Embryonic facial prominence (tissue), 1 donor: ENCODE measurements around the gene POLN.
"Not testable (repeated sequence)": the region's sequence is repeated elsewhere in the genome, so short reads cannot be mapped to it uniquely, and the experiment has no call there.

ENCODE experiments used
- DNase-seq: peaks from one replicate; pipeline ENCODE4 v3.0.0-alpha.2; 2016; ENCODE audit errors: extremely low spot score

POLN gene

DNA sequence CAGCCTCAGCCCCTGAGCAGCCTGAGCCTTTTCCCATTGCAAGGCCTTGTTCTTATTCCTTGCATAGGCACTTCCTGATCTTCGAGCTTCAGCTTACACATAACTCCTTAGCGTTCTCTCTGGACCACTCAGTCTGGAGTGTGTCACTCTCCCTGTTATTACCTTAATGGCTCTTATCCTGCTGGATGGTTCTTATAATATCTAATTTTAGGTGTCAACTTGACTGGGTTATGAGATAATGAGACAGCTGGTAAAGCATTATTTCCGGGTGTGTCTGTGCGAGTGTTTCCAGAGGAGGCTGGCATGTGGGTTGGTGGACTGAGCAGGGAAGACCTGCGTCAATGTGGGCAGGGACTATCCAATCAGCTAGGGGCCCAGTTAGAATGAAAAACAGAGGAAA is 75.7 kb downstream of the POLN start:
- no peak for DNase-seq

GRCh38 chr4:2165391-2165790 is 76.5 kb downstream of the POLN start:
- no peak for DNase-seq

DNA sequence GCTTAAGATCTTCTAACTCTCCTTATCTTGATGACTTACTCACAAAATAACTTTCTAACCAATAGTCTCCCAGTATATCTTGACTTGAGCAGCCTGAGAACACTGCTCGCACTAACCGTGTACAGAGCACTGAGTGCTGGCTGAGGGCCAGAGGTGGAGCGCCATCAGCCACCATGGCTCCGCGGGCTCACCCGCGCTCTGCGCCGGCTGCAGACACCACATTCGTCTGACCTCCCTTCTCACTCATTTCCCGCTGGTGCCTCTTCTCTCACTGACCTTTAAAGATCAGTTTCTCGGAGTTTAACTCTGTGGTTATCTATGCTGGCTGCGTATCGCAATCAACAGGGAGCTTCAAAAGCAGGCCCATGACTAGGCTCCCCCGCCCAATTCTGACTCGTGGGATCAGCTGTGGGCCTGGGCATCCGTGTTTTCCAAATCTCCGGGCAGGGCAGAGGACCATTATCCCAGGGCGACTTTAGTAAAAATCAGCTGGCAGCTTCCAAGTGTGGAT is 78.6 kb downstream of the POLN start:
- no peak for DNase-seq

DNA sequence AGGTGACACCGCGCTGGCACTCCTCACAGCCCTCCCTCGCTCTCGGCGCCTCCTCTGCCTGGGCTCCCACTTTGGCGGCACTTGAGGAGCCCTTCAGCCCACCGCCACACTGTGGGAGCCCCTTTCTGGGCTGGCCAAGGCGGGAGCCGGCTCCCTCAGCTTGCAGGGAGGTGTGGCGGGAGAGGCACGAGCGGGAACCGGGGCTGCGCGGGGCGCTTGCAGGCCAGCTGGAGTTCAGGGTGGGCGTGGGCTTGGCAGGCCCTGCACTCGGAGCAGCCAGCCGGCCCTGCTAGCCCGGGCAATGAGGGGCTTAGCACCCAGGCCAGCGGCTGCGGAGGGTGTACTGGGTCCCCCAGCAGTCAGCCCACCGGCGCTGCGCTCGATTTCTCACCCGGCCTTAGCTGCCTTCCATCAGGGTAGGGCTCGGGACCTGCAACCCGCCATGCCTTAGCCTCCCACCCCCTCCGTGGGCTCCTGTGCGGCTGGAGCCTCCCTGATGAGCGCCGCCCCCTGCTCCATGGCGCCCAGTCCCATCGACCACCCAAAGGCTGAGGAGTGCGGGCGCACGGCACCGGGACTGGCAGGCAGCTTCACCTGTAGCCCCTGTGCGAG is 80.7 kb downstream of the POLN start:
- DNase-seq = not testable (repeated sequence)

GRCh38 chr4:2159931-2160330 is 82.0 kb downstream of the POLN start:
- DNase-seq = no peak

DNA sequence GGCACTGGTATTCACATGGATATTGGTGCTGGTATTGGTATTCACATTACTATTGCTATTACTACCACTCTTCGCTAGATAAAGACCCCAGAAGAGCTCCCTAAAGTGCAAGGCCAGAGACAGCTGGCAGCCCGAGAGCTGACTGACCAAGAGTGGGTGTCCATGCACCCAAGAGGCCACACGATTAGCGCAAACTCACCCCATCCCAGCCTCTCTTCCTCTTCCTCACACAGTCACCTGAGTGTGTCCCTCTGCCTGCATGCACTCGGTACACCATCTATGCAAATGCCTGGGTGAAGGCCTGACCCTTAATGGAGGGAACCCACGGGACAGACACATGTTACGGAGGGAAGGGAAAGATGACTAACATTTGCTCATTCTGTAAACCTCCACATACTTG is 86.7 kb downstream of the POLN start:
- no peak for DNase-seq

DNA sequence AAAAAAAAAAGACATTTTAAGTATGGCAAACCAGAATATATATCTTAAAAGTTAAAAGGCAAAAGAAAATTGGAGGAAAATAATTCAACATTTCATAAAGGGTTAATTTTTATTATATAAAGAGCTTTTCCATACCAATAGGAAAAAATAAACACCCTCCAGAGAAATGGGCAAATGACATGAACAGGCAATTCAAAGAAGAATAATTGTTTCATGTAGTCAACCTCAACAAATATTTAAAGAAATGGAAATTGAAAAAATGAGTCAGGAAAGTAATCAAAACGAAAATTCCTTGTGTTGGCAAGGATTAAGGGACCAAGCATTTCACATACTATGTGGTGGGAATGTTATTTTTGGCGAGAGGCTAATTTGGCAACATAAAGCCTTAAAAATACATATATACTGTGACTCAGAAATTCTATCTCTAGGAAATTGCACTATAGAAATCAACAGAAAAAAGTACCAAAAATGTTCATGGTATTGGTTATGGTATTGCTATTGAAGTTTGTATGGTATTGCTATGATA is 87.6 kb downstream of the POLN start:
- DNase-seq = no peak

DNA sequence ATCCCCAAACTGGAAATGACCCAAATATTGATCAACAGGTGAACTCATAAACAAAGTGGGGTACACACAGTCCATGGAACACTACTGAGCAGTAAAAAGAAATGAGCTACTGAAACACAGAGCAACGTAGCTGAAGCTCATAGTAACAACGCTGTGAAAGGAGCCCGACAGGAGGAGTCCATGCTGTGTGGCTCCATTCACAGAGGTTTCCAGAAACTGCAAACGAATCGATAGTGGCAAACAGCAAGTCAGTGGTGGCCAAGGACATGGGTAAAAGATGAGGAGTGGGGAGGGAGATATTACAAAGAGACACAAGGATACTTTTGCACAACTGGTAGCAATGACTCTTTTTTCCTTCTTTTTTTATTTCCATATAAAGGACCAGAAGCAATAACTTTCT is 90.4 kb downstream of the POLN start:
- no peak for DNase-seq

GRCh38 chr4:2150076-2150475 is 91.8 kb downstream of the POLN start:
- no peak for DNase-seq

DNA sequence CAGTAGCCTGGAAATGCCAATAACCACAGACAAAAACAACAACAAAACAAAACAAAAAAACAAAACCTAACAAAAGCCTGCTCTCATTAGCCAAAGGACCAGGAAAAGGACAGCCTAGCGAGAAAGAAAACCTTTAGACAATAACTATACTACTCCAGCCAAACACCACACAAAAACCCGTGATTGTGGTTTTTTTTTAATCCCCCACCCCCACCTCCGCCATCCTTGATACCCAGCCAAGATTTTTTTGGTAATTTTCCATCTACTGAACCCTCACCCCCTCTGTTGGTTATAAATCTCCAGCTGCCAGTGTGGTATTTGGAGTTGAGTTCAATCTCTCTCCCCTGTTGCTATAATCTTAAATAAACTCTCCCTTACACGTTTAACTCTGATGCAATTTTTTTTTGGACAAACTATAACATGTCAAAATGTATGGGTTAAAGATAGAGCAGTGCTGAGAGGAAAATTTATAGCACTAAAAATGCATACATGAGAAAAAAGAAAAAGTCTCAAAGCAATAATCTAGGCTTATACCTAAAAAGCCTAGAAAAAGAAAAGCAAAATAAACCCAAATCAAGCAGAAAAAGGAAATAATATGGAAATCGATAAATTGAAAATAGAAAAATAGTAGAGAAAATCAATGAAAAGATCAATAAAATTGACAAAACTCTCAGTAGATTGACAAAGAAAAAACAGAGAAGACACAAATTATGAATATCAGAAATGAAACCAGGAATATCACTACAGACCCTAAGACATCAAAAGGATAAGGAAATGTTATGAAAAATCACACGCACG is 99.1 kb downstream of the POLN start:
- DNase-seq = no peak

- no peak for DNase-seq
Measured at GRCh38 chr4:2141762-2142451, 100.0 kb downstream of the POLN start.

DNA sequence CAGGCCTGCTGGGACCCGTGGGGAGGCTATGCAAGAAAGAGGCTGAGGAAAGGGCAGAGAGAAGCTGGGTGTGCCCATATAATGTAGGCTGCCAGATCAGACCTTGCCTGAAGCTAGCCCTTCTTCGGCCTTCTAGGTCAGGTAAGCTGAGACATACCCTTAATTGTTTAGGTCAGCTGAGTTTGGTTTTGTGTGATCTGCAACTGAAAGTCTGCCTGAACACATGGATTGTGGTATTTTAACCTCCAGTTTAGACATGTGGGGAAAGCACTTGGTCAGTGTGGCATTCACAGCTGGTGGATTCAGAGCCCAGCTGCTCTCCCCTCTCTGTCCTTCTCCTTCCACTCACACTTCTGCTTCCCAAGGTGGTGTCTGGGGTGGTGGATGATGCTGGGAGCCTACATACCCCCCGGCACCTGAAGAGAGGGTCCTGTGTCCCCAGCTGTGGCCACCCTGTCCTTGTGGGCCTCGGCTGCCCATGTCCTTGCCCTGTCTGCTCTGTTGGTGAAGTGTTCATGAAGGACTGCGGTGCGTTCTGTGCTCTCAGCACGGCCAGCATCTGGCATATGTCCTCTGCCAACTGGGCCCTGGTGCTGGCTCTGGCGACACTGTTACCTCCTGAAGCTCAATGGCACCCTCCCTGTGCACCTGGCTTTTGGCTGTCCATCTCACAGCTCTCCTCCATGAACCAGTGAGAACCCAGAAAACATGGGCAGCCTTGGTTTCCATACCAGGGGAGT is 100.7 kb downstream of the POLN start:
- no peak for DNase-seq

DNA sequence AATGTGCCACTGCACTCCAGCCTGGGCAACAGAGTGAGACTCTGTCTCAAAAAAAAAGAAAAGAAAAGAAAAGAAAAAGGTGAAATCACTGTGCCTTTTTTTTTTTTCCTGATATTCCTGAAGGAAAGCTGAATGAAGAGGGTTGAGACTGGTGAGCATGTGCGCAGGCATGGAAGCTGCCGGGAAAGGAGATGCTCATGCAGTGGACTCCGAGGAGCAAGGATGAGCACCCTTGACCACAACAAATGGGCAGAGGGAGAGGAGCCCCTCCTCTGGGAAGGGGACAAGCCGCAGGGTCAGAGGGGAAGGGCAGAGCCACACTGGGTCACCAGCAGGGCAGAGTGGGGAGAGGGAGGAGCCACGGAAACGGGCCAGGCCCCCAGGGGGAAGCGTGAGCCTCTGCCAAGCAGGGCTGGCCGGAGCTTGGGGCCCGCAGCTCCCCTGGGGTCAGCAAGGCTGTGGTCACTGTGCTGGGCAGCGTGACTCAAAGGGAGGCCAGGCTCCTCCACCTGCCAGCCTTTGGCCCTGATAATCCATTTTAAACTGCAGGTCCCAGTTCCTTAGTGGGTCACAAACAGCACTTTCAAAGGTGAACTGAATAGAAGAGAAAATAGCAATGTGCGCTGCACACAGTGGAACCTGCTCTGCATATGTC is 102.9 kb downstream of the POLN start:
- no peak for DNase-seq

GRCh38 chr4:2136726-2137125 is 105.2 kb downstream of the POLN start:
- DNase-seq = no peak

DNA sequence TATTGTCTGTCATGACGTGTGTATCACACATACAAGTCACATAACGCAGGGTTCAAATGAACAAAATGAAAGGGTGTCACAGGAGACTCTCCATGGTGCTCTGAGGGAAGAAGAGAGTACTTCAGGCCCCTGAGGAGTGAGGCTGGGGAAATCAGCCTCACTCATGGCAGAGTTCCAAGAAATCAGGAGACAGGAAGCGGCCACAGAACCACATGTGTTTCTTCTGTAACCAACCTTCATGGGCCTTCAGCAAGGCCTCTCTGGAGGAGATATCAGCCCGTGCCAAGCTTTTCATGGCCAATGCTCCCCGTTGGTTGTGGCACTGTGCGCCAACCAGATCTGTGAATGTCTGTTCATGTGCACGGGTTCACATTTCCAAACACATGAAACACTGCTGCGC is 106.8 kb downstream of the POLN start:
- no peak for DNase-seq

DNA sequence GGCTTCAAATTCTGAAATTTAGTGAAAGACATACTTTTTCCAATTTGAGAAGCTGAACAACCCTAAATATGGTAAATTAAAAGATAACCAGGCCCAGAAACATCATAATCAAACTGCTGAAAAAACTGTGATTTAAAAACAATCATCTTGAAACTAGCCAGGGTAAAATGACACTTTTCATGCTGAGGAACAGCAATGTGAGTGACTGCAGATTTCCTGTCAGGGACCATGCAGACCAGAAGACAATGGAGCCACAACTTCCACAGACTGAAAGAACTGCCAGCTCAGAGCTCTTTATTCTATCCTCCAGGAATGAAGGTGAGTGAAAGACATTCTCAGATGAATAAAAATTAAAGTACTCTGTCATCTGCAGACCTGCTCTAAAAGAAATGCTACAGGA is 109.5 kb downstream of the POLN start:
- no peak for DNase-seq

DNA sequence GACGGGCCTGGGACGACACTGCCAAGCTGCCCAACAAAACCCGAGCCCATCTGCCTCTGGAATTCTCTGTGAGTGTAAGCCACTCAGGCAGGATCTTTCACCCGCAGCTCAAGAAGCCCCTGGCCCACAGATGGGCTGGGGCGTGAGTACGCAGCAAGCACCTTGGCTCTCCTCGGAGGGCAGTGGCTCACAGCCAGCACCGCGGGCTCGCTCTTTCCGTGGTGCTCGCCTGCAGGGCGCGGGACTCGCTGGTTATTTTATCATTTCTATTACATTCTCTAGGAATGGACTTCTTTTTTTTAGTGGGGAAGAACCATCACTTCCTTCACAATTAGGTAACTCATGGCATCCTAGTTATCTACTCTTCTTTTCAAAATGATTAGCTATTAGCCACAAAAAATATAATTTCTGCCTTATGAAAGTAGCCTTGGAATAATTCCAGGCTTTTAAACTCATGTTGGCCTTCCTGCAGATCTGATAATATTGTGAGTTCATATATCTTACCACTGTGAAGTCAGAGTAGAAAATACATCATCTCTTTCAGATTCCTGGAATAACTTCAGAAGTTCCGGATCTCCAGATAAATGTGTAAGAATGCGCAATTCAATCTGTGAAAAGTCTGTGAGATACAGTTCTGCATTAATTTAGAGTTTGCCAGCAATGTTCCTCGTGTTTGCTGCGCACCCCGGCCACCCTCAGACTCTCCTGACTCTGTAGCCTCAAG is 114.2 kb downstream of the POLN start:
- DNase-seq = no peak

DNA sequence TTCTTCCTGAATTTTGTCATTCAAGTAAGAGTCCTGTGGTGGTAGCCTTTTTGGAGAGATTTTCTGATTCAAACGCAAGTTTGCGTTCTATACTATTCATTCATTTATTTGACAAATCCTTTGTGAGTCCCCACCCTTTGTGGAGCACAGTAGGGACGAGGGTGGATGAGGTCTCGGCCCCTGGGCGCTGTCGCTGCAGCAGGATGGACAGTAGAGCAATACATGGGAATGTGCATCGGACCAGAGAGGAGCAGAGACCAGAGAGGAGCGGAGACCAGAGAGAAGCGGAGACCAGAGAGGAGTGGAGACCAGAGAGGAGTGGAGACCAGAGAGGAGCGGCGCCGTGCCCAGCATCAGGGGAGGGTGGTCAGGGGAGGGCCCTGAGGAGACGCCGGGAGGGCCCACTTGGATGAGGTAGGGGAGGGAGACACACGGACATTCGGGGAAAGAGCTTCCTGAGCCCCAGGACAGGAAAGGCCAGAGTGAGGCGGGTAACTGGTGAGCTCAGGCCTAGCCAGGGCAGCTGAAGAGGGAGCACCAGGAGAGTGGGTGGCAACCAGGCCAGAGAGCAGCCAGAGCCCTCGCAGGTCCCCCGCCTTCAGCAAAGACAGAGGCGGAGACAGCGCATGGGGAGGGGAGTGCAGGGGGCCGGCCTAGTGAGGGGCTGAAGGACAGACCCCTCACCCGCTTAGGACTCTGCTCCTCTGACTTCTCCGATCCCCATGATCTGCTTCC is 115.4 kb downstream of the POLN start:
- no peak for DNase-seq

DNA sequence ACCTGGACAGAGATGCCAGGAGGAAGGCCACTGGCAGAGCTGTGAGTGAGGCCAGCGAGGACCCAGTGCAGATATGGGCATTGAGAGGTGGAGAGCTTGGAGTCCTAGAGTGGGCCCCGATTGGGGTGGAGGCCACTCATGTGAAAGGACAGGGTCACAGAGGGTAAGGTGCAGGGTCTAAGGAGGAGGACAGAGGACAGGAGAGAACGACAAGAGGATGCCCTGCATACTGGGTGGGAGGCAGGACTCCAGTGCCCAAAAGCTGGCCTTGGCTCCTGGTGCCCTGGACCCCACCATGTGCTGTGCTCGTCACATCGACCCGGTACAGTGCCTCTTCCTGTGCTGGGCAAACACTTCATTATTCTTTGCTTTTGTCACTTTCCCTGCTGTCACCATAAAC is 116.1 kb downstream of the POLN start:
- no peak for DNase-seq

DNA sequence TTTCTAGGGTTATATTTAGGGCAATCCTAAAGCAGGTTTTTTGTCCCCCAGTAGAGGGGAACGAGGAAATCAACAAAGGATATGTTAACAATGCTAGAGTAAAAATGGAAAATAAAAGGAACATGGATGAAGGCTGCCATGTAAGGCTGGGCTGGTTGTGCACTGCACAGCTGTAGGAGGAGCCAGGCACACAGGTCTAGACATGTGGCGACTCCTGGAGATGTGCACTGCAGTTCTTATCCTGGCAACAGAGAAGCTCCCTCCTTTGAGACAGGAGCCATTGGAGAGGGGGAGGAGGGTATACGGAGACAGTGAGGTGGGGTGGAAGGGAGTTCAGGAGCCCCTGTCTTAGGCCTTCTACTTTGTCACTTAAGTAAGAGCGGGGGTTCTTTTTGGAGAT is 116.9 kb downstream of the POLN start:
- DNase-seq = no peak
